ENCODE measurements around the gene PRKAR1A.
A peak's percentile ranks its signal among the peaks of the same experiment; 100 is the strongest.
"Not testable (repeated sequence)": the region's sequence is repeated elsewhere in the genome, so short reads cannot be mapped to it uniquely, and the experiment has no call there.

The PRKAR1A gene

GRCh38 chr17:68511671-68512246, 471 bp upstream of the PRKAR1A start:
- DNase-seq: peak; percentile 71 to 81

- DNase-seq: peak; percentile 12 to 30
These were observed 787 bp downstream of the PRKAR1A start for GRCh38 chr17:68512960-68513474.

- no peak for DNase-seq
These were observed 1.7 kb downstream of the PRKAR1A start for GRCh38 chr17:68513932-68514331.

- peak in 1 of 2 experiments; percentile 16 for DNase-seq
These were observed 2.8 kb downstream of the PRKAR1A start for GRCh38 chr17:68514831-68515635.

- DNase-seq: no peak
These were observed 4.5 kb downstream of the PRKAR1A start for GRCh38 chr17:68516732-68517131.

GRCh38 chr17:68517605-68518004, 5.4 kb downstream of the PRKAR1A start:
- DNase-seq: not testable (repeated sequence)

- no peak for DNase-seq
These were observed 6.0 kb downstream of the PRKAR1A start for GRCh38 chr17:68518063-68518815.

GRCh38 chr17:68519051-68519450, 6.8 kb downstream of the PRKAR1A start:
- not testable (repeated sequence) for DNase-seq

GRCh38 chr17:68519911-68520310, 7.7 kb downstream of the PRKAR1A start:
- DNase-seq: no peak

GRCh38 chr17:68522266-68522665, 10.0 kb downstream of the PRKAR1A start:
- no peak for DNase-seq

GRCh38 chr17:68526548-68526947, 14.3 kb downstream of the PRKAR1A start:
- DNase-seq: no peak

- DNase-seq: no peak
These were observed 15.1 kb downstream of the PRKAR1A start for GRCh38 chr17:68527314-68527713.

- no peak for DNase-seq
These were observed 19.0 kb downstream of the PRKAR1A start for GRCh38 chr17:68531252-68531651.

GRCh38 chr17:68532826-68533225, 20.6 kb downstream of the PRKAR1A start:
- DNase-seq: no peak

GRCh38 chr17:68533887-68534694, 21.9 kb downstream of the PRKAR1A start:
- DNase-seq: no peak

GRCh38 chr17:68534695-68535088, 22.5 kb downstream of the PRKAR1A start:
- DNase-seq: no peak

GRCh38 chr17:68535922-68536321, 23.7 kb downstream of the PRKAR1A start:
- no peak for DNase-seq

GRCh38 chr17:68539548-68540467, 27.6 kb downstream of the PRKAR1A start:
- DNase-seq: no peak

GRCh38 chr17:68540981-68541380, 28.8 kb downstream of the PRKAR1A start:
- no peak for DNase-seq

GRCh38 chr17:68541816-68542215, 29.6 kb downstream of the PRKAR1A start:
- no peak for DNase-seq

GRCh38 chr17:68542698-68543463, 30.7 kb downstream of the PRKAR1A start:
- DNase-seq: no peak

All from NCI-H1930 (cell line).